ENCODE results near the gene NDE1. TPM values are rescaled to one million over a fixed set of nuclear protein-coding genes. Genes with fewer than 3 reads are reported as not detected.

NDE1 gene
- total RNA-seq, 1 donor from 2014 or later: 31.4 TPM

GRCh38 chr16:15708096-15708495 lies 58.1 kb downstream of the NDE1 start:
- Histone ChIP-seq H2AFZ (ENCODE audit: low read depth, low read length) (no peak overlapping the region), H3K27me3 (ENCODE audit: insufficient read depth, low read length) (no peaks in the 10 kb centered on the region), H3K9me3 (ENCODE audit: insufficient read depth, low read depth, low read length) (no peaks in the 10 kb centered on the region), H3K4me1 (ENCODE audit: insufficient read depth, low read length) (peaks cover 14% of the 10 kb centered on the region), H3K9ac (ENCODE audit: low read length) (peak overlapping the region; percentile 25), H3K4me2 (ENCODE audit: low read length) (peak overlapping the region; percentile 45), H4K20me1 (ENCODE audit: insufficient read depth, low read length) (peaks cover 7% of the 10 kb centered on the region), H3K36me3 (ENCODE audit: insufficient read depth, low read length) (peaks cover 3% of the 10 kb centered on the region), H3K4me3 (ENCODE audit: insufficient read depth, low read depth, low read length) (no peak overlapping the region), H3K79me2 (ENCODE audit: insufficient read depth, low read length) (no peaks in the 10 kb centered on the region), H3K27ac (ENCODE audit: low read depth, low read length) (no peak overlapping the region)
- Mint-ChIP-seq H3K27ac (ENCODE audit: unreplicated experiment) (peak overlapping the region; percentile 53), H3K27me3 (ENCODE audit: low read depth, unreplicated experiment) (no peaks in the 10 kb centered on the region), H3K4me1 (ENCODE audit: low read depth, unreplicated experiment) (peaks cover 12% of the 10 kb centered on the region), H3K9me3 (ENCODE audit: unreplicated experiment) (no peaks in the 10 kb centered on the region), H3K36me3 (ENCODE audit: low read depth, unreplicated experiment) (peaks cover 15% of the 10 kb centered on the region), H3K4me3 (ENCODE audit: unreplicated experiment) (no peak overlapping the region)
- no peak for FAIRE-seq
- peak; percentile 59 for DNase-seq (ENCODE audit: low read depth)
- no peak for TF ChIP-seq EZH2 (IDR thresholded peaks at IDR 0.05; ENCODE audit: insufficient read depth, low read length)

DNA sequence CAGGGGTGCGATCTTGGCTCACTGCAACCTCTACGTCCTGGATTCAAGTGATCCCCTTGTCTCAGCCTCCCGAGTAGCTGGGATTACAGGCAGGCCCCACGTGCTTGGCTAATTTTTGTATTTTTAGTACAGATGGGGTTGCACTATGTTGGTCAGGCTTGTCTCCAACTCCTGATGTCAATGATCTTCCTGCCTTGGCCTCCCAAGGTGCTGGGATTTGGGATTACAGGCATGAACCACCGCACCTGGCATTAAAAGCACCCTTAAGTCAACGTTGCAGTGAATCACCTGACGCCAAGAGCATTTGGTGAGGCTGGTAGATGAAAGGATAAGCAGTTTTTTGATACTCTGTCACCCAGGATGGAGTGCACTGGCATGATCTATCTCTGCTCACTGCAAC lies 59.0 kb downstream of the NDE1 start:
- peaks cover 3% of the 10 kb centered on the region for H3K36me3 ChIP-seq (ENCODE audit: insufficient read depth, low read length)

DNA sequence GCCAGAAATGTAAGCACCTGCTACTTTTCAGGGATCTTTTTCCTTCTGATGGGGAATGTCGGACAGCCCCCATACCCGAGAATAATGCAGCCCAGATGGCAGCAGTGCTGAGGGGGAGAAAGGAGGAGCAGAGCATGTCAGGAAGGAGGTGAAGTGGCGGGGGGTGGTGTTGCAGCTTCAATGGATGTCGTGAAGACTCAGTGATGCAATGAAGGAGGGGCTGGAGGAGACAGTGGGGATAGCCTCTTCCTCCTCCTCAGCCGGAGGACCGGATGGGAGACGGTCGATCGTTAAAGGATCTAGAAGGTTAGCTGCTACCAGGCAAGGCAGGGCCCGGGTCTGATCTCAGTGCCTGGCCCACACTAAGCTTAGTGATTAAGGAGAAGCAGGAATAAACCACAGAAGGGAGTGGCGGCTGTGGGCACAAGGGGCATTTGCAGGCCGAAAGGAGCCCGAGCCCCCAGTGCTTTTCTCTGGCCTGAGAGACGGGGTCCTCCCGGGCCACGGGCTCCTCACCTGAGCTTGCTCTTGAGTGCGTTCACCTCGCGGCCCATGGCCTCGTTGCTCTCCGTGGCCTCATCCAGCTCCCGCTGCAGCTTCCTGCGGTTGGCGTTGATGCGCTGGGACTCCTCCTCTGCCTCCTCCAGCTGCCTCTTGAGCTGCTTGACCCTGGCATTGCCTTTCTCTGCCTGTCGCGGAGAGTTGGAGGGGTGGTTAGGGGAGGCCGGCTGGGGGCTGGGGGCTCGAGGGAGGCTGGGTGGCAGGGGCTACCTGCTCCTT lies 64.5 kb downstream of the NDE1 start:
- H4K20me1 ChIP-seq (ENCODE audit: insufficient read depth, low read length): no peaks in the 10 kb centered on the region
- H3K9me3 ChIP-seq (ENCODE audit: insufficient read depth, low read depth, low read length): no peaks in the 10 kb centered on the region
- no peak overlapping the region for H3K27ac Mint-ChIP-seq (ENCODE audit: unreplicated experiment)
- H3K4me1 ChIP-seq (ENCODE audit: insufficient read depth, low read length): no peaks in the 10 kb centered on the region
- no peak overlapping the region for H3K4me3 ChIP-seq (ENCODE audit: insufficient read depth, low read depth, low read length)
- H3K27ac ChIP-seq (ENCODE audit: low read depth, low read length): no peak overlapping the region
- H3K36me3 ChIP-seq (ENCODE audit: insufficient read depth, low read length): no peaks in the 10 kb centered on the region
- H2AFZ ChIP-seq (ENCODE audit: low read depth, low read length): no peak overlapping the region
- no peaks in the 10 kb centered on the region for H3K4me1 Mint-ChIP-seq (ENCODE audit: low read depth, unreplicated experiment)
- no peak overlapping the region for H3K9ac ChIP-seq (ENCODE audit: low read length)
- no peaks in the 10 kb centered on the region for H3K27me3 ChIP-seq (ENCODE audit: insufficient read depth, low read length)
- H3K36me3 Mint-ChIP-seq (ENCODE audit: low read depth, unreplicated experiment): peaks cover 26% of the 10 kb centered on the region
- no peaks in the 10 kb centered on the region for H3K79me2 ChIP-seq (ENCODE audit: insufficient read depth, low read length)
- no peak for TF ChIP-seq EZH2 (IDR thresholded peaks at IDR 0.05; ENCODE audit: insufficient read depth, low read length)
- TF ChIP-seq, protein P1, sequence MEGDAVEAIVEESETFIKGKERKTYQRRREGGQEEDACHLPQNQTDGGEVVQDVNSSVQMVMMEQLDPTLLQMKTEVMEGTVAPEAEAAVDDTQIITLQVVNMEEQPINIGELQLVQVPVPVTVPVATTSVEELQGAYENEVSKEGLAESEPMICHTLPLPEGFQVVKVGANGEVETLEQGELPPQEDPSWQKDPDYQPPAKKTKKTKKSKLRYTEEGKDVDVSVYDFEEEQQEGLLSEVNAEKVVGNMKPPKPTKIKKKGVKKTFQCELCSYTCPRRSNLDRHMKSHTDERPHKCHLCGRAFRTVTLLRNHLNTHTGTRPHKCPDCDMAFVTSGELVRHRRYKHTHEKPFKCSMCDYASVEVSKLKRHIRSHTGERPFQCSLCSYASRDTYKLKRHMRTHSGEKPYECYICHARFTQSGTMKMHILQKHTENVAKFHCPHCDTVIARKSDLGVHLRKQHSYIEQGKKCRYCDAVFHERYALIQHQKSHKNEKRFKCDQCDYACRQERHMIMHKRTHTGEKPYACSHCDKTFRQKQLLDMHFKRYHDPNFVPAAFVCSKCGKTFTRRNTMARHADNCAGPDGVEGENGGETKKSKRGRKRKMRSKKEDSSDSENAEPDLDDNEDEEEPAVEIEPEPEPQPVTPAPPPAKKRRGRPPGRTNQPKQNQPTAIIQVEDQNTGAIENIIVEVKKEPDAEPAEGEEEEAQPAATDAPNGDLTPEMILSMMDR (IDR thresholded peaks at IDR 0.05; ENCODE audit: insufficient read depth, low read depth, low read length): no peak
- peaks cover 4% of the 10 kb centered on the region for H3K9me3 Mint-ChIP-seq (ENCODE audit: unreplicated experiment)
- H3K4me2 ChIP-seq (ENCODE audit: low read length): no peak overlapping the region
- DNase-seq (ENCODE audit: low read depth): no peak
- FAIRE-seq: no peak
- no peaks in the 10 kb centered on the region for H3K27me3 Mint-ChIP-seq (ENCODE audit: low read depth, unreplicated experiment)
- no peak overlapping the region for H3K4me3 Mint-ChIP-seq (ENCODE audit: unreplicated experiment)

More for the DNA sequence above, 59.0 kb downstream of the NDE1 start:
- H3K4me3 ChIP-seq (ENCODE audit: insufficient read depth, low read depth, low read length): no peak overlapping the region
- H3K9me3 Mint-ChIP-seq (ENCODE audit: unreplicated experiment): no peaks in the 10 kb centered on the region
- no peaks in the 10 kb centered on the region for H3K27me3 ChIP-seq (ENCODE audit: insufficient read depth, low read length)
- no peak for DNase-seq (ENCODE audit: low read depth)
- H3K4me1 Mint-ChIP-seq (ENCODE audit: low read depth, unreplicated experiment): peaks cover 8% of the 10 kb centered on the region
- no peak overlapping the region for H3K27ac ChIP-seq (ENCODE audit: low read depth, low read length)
- no peaks in the 10 kb centered on the region for H3K27me3 Mint-ChIP-seq (ENCODE audit: low read depth, unreplicated experiment)
- no peak overlapping the region for H3K9ac ChIP-seq (ENCODE audit: low read length)
- H4K20me1 ChIP-seq (ENCODE audit: insufficient read depth, low read length): peaks cover 7% of the 10 kb centered on the region
- H3K27ac Mint-ChIP-seq (ENCODE audit: unreplicated experiment): no peak overlapping the region
- FAIRE-seq: no peak
- no peaks in the 10 kb centered on the region for H3K79me2 ChIP-seq (ENCODE audit: insufficient read depth, low read length)
- TF ChIP-seq, protein P1 (IDR thresholded peaks at IDR 0.05; ENCODE audit: insufficient read depth, low read depth, low read length): no peak
- no peak for TF ChIP-seq EZH2 (IDR thresholded peaks at IDR 0.05; ENCODE audit: insufficient read depth, low read length)
- no peaks in the 10 kb centered on the region for H3K9me3 ChIP-seq (ENCODE audit: insufficient read depth, low read depth, low read length)
- no peak overlapping the region for H3K4me3 Mint-ChIP-seq (ENCODE audit: unreplicated experiment)
- peaks cover 14% of the 10 kb centered on the region for H3K4me1 ChIP-seq (ENCODE audit: insufficient read depth, low read length)
- no peak overlapping the region for H3K4me2 ChIP-seq (ENCODE audit: low read length)
- H2AFZ ChIP-seq (ENCODE audit: low read depth, low read length): no peak overlapping the region
- peaks cover 24% of the 10 kb centered on the region for H3K36me3 Mint-ChIP-seq (ENCODE audit: low read depth, unreplicated experiment)
